ENCODE data around the gene TEAD1. TPM values are rescaled to one million over a fixed set of nuclear protein-coding genes. Genes with fewer than 3 reads are reported as not detected.

The TEAD1 gene
- total RNA-seq, 1 experiment from 2014 or later = 74.3 TPM

- no peak for DNase-seq (ENCODE audit: low read depth)
These were observed 297.7 kb downstream of the TEAD1 start for GRCh38 chr11:12971955-12972354.

- DNase-seq (ENCODE audit: low read depth) = no peak
These were observed 299.4 kb downstream of the TEAD1 start for GRCh38 chr11:12973528-12974181.

GRCh38 chr11:12975195-12975594, 301.0 kb downstream of the TEAD1 start:
- no peak for DNase-seq (ENCODE audit: low read depth)

GRCh38 chr11:12979928-12980689, 305.9 kb downstream of the TEAD1 start:
- DNase-seq (ENCODE audit: low read depth) = no peak

- DNase-seq (ENCODE audit: low read depth) = no peak
These were observed 307.7 kb downstream of the TEAD1 start for GRCh38 chr11:12981676-12982522.

GRCh38 chr11:12983336-12983735, 309.1 kb downstream of the TEAD1 start:
- DNase-seq (ENCODE audit: low read depth) = no peak

GRCh38 chr11:12986194-12986898, 312.1 kb downstream of the TEAD1 start:
- no peak for DNase-seq (ENCODE audit: low read depth)

- DNase-seq (ENCODE audit: low read depth) = peak; percentile 45
These were observed 315.4 kb downstream of the TEAD1 start for GRCh38 chr11:12989428-12990161.

- no peak for DNase-seq (ENCODE audit: low read depth)
These were observed 315.9 kb downstream of the TEAD1 start for GRCh38 chr11:12990162-12990480.

- DNase-seq (ENCODE audit: low read depth) = no peak
These were observed 317.2 kb downstream of the TEAD1 start for GRCh38 chr11:12991426-12991825.

- no peak for DNase-seq (ENCODE audit: low read depth)
These were observed 319.4 kb downstream of the TEAD1 start for GRCh38 chr11:12993626-12994025.

Small RNA genes lying within 50 kb of the gene (small RNA-seq; reads per million reads assigned to genes)
- not detected for gene RF00424
